NCI-H345 treated with DMSO at 0.1 percent for 48 hours (cell line): ENCODE measurements around the gene FCAMR.
"Not testable (repeated sequence)": the region's sequence is repeated elsewhere in the genome, so short reads cannot be mapped to it uniquely, and the experiment has no call there.

Source experiments
- DNase-seq: peaks from one replicate; lab custom pipeline; 2025; ENCODE audit not compliant: unreplicated experiment; lab: John Stamatoyannopoulos, UW

The FCAMR gene

DNA sequence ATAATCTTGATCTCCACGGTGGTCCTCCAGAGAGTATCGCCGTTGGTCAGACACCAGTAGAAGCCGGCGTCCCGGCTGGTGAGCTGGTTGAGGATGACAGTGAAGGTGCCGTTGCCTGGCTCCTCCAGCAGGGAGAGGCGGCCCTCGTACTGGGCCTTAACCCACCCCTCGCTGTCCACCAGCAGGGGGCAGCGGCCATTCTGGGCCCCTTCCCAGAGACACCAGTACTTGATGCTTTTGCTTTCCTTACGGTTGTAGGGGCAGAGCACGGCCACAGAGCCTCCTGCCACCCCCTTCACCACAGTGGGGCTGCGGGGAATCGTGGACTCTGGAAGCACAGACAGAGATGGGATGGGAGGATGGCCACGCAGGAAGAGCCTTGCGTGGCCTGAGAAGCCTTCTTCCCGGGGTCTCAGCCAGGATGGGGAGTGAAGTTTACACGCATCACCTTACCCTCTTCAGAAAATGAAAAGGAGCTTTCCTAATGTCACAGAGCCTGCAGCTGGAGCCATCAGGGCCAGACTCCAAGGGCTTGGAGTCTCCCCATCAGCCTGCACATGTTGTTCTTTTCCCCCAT lies 34.7 kb downstream of the FCAMR start:
- DNase-seq: no peak

DNA sequence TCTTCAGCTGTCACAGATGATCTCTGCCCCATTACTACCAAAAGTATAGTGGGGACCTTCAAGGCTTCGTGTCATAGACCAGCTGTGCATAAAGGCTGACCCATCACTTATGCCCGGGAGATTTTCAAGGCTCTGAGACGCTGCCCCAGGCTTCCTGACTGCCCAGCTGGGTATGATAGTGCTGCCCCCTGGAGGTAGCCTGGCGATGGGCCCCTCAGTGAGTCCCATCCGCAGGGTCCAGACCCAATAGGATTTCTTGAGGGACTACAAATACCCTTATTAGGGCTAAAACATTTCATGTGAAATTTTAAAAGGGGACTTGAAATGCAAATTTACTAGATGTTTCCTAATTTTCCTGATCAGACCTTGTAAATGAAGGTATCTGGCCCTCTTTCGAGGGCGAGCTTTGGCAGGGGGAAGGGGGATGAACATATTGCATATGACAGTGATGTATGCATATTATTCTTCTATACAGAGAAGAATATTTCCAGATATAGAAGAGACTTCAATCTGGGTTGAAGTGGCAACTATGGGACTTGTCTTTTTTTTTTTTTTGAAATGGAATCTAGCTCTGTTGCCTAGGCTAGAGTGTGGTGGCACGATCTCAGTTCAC lies 36.8 kb downstream of the FCAMR start:
- DNase-seq: no peak

DNA sequence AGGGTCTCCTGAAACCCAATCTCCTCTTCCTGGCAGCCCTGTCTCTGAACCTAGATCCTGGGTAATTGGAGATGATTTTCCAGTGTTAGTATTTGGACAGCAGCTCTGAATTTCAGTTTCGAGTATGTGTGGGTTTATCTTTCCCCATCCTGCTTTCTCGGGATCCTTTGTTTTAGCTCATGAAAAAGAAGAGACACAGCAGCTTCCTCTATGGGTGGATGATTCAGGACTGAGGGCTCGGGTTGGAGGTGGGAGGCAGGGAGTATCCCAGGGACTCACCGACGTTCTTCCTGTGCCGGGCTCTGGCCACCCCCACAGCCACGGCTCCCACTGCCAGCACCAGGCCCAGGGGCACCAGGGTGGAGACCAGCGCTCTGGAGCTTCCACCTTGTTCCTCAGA lies 38.1 kb downstream of the FCAMR start:
- no peak for DNase-seq

DNA sequence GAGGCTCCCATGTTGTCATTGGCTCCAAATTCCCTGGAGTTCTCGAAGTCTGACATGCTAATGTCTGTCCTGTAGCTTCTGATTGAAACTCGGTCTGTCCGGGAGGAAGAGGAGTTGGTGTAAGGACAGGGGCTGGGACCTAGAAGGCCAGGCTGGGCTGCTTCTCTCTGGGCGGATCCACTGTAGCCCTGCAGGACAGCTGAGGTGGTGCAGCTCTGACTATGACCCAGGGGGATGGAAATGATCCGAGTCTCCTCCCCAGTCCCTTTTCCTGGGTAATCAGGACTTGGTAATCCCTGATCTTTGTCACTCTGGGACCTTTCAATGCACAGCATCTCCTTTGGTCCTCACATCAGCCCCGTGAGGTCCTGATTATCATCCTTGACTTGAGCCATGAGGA lies 38.6 kb downstream of the FCAMR start:
- DNase-seq: no peak

DNA sequence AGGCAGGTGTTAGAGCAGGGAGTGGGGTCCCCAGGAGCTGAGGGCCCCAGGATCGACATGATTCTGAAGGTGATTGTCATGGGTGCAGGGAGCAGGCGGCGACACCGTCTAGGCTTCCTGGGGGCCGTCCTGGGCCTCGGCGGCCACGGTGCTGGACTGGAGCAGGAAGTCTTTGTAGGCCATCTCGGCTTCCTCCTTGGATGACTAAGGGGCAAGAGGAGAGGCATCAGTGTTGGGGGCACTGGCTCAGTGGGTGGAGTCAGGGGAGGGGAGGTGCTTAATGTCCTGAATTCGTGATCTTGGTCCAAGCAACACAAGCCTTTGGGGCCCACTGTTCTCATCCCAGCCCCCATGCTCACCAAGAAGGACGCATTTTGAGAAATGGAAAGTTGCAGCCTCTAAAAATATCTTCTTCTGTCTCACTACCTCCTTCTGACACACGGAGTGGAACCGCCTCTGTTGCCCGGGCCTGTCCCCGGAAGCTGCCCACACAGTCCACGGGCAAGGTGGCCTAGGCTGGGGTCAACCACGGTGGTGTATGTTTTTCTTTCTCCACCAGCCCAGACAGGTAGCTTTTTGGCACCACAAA lies 40.0 kb downstream of the FCAMR start:
- DNase-seq: no peak

DNA sequence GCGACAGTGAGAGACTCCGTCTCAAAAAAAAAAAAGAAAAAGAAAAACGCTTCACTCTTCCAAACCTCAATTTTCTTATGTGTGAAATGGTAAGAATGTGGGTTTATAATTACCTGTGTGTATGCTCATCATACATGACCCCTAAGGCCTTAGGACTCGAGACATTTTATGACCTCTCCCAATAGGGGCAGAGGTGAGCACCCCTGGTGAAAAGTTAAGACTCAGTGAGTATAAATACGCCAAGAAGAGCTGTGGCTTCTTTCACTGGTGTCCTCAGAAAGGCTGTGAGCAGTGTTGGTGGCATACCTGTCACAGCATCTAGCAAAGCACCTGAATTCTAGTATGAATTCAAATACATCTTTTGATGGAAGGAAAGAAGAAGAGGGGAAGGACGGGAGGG lies 40.7 kb downstream of the FCAMR start:
- no peak for DNase-seq

DNA sequence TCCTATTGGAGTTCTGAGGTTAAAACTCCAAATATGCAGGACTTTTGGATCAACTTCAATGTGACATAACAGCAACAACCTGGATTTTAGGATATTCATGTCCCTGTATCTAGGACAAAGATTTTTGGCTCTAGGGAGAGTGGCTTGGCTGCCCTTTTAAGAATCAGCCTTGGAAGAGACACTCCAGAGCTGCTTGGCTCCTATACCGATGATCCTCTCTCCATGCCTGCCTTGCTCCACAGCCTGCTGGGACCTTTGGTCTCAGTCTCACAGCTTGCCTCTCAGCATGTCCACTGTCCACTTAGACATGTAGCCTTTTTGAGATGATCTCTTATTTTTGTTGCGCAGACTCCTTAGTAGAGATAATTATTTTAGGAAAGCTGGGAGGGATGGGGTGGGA lies 44.0 kb downstream of the FCAMR start:
- no peak for DNase-seq

DNA sequence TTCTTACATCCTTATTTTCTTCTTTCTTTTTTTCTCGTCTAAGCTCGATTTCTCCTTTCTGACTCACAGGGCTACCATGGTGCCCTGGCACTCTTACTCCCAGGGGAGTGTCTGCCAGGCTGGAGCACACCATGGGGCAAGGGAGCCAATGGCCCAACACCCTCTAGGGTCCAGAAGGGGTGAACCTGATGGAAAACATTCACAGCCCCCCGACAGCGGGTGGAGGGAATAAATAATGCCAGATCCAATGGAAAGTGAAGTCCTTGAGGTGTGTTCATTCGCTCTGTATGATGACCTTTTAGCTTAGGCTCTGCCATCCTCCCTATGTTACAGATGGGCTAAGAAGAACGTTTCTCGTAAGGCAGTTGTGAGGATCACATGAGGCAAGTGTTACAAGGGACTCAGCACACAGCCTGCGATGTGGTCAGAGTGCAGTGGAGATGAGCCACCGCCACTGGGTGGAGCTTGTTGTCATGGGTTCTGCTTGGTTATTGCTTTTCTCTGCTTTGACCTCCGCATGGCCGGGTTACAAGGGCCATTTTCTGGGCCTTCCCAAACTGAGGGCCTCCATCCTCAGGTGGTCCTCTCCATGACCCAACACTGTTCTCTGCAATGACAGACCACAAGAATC lies 45.0 kb downstream of the FCAMR start:
- DNase-seq: no peak

DNA sequence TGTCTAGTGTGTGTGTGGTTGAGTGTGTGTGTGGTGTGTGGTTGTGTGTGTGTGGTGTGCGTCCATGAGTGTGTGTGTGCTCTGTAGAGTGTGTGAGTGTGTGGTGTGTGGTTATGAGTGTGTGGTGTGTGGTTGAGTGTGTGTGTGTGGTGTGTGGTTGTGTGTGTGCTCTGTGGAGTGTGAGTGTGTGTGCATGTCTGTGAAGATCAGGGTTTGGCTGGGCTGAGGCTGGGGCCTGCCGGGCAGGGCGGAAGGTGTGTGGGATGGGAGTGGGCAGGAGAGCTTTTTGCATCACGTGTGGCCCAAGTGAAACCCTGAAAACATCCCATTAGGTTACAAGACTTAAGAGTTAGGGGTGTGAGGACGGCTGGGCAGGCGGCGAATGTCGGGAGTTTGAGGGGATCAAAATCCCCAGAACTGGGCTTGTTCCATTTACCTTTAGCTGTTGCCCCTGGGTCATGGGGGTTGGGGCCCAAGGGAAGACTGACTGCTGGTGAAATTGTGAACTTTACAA lies 45.6 kb downstream of the FCAMR start:
- no peak for DNase-seq

DNA sequence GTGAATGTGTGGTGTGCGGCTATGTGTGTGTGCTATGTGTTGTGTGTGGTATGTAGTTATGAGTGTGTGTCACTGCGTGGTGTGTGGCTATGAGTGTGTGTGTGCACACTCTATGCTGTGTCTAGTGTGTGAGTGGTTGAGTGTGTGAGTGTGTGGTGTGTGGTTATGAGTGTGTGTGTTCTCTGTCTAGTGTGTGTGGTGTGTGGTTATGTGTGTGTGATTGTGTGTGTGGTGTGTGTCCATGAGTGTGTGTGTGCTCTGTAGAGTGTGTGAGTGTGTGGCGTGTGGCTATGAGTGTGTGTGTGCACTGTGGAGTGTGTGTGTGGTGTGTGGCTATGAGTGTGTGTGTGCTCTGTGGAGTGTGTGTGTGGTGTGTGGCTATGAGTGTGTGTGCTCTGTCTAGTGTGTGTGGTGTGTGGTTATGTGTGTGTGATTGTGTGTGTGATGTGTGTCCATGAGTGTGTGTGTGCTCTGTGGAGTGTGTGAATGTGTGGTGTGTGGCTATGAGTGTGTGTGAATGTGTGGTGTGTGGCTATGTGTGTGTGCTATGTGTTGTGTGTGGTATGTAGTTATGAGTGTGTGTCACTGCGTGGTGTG lies 46.2 kb downstream of the FCAMR start:
- DNase-seq: not testable (repeated sequence)

DNA sequence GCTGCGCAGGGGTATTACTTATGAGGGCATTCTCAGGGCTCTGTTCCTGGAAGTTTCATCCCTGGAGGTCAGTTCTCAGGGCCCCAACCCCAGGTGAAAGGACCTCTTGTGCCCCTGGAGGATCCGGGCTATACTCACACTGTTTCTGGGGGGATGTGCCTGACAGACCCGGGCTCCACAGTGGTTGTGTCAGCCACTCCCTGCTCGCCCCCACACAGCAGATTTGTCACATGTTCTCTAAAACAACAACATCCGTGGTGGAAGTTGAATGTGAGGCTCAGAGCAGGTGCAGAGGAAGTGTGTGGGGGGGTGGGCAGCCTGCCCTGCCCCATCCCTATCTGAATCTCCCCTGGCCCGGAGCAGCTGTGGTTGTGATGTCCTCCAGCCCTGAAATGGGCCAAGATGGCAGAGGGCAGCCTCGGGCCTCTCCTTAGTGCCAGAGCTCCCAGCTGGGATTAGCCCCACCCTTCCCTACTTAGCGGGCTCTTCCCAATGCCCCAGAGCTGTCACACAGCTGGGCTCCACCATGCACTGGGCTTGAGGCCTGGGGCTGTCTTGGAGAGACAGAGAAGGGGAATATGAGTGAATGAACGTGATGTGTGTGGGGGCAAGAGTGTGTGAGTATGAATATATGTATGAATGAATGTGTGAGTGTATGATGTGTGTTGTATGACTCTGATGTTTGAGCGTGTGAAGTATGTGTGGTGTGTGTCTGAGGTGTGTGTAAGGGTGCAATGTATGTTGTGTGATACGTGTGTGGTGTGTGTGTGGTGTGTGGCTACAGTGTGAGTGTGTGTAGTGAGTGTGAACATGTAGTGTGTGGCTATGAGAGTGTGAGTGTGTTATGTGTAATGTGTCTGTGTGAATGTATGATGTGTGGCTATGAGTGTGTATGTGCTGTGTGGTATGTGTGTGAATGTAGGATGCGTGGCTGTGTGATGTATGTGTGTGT lies 47.0 kb downstream of the FCAMR start:
- DNase-seq: no peak

DNA sequence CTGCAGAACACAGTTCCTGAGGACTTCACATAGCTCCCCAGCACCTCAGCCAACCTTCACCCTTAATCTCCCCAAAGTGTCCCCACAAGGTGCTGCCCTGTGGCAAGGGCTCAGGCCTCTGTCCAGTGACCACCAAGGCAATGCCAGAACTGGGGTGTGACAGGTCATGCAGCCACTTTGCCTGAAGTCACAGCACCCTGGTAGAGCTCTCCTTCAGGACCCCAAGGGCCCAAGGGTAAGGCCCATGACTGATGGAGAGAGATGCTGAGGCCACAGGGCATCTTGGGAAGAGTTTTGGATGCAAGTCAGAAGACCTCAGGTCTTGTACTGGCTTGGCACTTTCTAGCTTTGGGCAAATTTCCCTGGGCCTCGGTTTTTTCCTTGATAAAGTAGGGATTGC lies 47.7 kb downstream of the FCAMR start:
- no peak for DNase-seq

DNA sequence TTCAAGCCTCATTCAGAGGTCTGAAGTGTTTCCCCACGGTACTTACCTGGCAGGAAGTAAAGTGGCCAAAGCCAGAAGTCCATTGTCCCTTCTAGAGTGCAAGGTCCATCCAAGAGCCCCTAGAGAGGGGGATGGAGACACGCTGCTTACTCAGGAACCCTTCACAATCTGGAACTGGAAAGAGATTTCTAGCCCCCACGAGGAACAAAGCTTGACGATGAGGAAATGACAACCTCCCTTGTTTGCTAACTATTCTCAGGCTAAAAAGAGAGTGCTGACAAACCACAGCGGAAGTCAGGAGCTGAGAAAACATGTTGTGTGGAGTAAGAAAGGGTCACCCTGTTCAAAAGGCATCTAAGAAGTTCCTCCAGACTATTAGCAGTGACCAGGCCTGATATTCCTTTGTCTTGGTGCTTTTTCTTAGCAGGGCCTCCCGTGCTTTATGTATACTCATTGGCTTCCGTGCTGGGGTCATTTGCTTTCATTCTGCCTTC lies 48.4 kb downstream of the FCAMR start, which contains the start of gene FCMR:
Gene FCMR (minus strand): TSS at position 170 of the 494 bp plus-strand sequence. CDS start 87 bp downstream, at position 83.
- DNase-seq: no peak

DNA sequence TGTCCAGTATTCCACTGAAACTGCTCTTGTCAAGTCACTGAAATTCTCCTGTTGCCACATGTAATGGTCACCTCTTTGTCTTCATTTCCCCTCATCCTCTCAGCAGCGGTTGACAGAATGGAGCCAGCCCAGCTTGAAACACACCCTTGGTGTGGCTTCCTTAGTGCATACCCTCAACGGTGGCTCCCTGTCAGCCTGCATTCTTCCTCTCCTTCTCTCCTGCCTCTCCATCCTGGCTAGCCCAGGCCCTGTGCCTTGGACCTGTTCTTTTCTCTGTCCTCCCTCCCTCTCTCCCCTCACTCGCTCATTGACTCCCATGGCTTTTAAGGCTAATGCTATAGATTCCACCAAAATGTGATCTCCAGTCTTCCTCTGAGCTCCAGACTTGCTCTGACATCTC lies 52.2 kb downstream of the FCAMR start:
- no peak for DNase-seq

DNA sequence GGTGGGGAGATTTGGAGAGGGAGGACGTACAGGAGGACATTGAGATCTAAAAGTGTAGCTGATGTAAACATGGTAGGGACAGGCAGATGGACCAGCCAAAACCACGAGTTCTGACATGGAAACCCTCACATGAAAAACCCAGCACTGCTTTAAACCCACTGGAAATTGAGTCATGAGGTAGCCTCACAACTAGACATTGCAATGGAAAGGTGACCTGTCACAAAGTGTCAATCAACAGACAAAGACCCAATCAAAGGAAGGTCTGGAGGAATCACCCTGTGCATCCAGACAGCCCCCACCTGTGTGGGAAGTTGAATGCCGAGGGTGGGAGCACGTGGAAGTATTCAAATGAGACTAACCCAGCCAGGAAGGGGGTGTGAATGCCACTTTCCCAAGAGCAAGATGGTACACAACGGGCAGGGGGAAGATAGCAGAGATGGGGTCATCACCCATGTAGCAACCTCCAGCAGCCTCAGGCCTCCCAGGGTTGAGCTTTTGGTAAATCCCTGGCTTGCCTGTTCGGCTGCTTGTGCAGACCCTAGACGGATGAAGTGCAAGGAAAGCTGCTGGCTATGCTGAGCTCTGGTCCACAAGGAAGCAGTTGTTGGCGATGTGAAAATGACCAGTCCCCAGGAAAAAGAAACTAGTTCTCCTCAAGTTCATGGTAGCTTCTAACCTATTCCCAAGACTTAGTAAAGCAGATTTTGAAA lies 54.1 kb downstream of the FCAMR start:
- DNase-seq: no peak

DNA sequence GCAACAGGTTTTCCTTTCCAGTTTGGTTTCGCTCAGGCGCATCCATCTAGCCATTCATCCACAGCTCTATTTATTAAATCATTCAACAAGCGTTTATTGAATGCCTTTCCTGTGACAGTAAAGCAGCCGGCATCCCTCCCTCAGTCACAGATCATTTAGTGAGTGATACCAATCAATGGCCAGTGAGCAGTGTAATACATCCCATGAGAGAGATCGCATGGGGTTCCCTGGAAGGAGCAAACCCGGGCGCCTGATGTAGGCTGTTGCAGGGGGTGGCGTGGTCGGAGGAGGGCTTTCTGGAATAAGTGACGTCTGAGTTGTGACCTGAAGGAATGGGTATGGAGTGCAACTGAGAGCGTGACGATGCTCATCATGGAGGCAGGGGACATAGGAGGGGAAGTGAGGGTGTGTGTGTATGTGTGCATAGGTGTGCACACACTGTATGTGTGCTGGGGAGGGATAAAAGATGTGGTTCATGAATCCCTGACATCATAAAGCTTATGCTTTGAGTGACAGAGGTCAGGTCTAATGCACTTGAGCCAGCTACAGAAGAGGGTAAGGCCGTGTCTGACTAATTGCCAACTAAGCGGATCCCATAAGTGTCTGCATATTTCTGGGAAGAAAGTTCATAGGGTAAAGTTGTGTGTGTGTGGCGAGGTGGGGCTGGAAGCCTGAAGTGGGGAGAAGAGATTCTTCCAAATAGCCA lies 55.1 kb downstream of the FCAMR start:
- DNase-seq: no peak

DNA sequence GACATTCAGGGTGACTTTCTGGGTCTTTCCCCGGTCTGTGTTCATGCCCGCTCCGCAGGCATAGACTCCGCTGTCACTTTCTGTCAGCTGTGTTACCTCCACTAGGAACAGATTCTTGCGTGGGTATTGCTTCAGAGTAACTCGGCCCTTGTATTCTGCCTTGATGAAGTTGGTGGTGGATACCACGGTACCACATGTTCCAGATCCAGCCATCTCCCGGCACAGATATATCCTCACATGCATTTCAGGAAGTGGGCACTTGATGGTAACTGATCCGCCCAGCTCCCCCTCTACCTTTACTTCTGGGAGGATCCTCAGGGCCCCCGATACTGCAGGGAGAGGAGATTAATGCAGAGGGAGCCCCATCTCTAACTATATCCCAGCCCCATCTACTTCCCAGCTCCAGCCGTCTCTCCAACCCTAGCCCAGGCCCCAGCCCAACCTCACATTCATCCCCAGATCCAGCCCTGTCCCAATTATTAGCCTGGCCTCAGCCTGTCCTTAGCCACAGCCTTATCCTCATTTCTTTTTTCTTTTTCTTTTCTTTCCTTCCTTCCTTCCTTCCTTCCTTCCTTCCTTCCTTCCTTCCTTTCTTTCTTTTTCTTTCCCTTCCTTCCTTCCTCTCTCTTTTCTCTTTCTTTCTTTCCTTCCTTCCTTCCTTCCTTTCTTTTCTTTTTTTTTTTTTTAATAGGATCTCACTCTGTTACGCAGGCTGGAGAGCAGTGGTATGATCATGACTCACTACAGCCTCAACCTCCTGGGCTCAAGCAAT lies 56.3 kb downstream of the FCAMR start:
- DNase-seq: no peak

DNA sequence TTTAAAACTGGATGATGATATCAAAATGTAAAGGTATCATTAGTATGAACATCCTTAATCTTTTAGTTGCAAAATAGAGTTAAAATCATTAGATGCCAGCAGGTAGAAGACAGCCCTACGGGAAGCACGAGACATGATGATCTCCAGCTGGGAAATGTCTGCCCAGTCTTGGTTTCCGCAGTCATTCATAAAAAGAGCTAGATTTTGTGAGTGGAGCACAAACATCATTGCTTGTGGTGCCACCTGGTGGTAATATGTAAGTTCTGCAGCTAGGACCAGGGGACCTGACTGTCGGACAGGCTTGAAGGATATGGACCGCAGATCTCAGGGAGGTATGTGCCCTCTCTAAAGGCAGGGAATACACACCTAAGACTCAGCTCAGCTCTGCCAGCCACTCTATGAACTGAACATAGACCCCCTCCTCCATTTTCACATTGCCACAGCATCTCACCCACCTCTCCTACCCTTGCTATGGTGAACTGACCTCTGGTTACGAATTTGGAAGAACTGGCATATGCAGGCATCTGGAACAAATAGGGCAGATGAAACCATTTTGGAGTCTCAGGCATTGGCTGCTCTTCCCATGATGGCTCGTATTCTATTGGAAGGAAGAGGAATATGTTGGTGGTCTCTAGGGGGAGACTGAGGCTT lies 57.7 kb downstream of the FCAMR start:
- DNase-seq: peak; percentile 81
